CD4-positive, alpha-beta T cell treated with Interleukin-1 beta for 1 hour (primary cell): Measurements from ENCODE around the gene MAPK8IP3.

Experiments
- DNase-seq, 2 donors: peaks; one replicate each; pipeline ENCODE4 v3.0.0-alpha.2; 2020 to 2022

Gene MAPK8IP3

DNA sequence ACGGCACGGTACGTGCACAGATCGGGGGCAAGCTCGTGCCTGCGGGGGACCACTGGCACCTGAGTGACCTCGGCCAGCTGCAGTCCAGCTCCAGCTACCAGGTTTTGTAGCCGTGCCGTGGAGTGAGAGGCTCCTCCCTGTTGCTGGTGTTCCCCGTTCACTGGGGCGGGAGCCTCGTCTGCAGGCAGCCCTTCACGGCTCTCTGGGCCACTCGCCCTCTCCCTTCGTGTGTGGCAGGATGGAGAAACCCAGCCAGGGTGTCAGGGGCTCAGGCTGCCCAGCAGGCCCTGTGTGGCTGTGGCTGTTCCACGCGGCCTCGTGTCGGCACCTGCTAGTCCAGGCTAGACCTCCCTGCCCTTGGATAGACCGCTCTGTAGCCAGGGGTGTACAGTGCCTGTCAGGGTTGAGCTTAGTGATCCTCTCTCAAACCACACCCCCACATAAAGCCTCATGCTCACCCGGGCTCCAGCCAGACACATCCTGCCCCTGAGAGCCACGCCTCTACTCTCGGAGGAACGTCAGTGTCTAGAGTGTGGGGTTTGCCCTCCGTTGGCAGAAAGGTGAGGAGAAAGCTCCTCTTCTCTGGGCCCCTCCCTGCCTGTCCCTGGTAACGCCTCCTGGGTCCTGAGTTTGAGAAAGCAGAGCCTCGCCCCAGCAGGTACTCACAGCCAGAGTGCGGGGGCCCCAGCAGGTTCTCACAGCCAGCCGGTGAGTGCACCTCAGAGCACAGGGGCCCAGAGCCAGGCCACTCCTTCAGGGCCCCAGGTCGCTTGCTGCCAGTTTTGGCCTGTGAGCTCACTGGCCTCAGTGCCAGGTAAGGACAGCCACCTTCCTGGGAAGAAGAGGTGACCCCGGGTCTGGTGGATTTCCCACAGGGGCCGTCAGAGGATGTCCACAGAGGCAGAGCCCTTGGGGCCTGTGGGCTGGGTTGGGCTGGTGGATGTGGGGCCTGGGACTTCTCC lies 37.7 kb downstream of the MAPK8IP3 start:
- no peak for DNase-seq

GRCh38 chr16:1744338-1744840 lies 38.4 kb downstream of the MAPK8IP3 start:
- no peak for DNase-seq

DNA sequence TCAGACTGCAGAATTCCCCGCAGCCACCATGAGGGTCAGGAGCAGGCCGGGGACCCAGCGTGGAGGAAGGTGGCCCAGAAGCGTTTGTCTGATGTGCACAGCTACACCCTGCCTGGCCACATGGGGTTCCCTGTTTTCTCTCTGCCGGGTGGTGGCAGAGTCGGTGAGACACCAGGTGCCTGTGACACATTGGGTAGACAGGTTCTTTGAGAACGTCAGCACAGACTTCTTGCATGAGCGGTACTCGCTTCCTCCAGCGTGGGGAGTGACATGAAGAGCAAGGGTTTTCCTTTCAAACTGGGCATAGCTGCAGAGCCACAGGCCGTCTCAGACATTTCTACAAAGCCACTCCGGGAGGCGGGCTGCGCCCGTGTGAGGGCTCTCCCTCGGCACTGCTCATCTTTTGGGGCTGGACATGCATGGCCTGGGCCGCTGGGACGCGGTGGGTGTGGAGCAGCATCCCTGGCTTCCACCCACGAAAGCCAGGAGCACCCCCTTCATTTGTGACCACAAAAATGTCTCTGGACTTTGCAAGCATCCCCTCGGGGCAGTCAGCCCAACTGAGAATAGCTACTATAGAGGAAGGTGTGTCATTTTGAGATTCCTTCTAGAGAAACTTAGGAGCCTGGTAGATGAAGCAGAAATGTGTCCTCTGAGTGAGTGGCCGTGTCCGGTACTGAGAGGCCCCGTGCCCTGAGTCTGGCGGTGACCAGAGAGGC lies 39.3 kb downstream of the MAPK8IP3 start:
- no peak for DNase-seq

- DNase-seq, result no peak
Observed at GRCh38 chr16:1745900-1746692, 40.1 kb downstream of the MAPK8IP3 start.

DNA sequence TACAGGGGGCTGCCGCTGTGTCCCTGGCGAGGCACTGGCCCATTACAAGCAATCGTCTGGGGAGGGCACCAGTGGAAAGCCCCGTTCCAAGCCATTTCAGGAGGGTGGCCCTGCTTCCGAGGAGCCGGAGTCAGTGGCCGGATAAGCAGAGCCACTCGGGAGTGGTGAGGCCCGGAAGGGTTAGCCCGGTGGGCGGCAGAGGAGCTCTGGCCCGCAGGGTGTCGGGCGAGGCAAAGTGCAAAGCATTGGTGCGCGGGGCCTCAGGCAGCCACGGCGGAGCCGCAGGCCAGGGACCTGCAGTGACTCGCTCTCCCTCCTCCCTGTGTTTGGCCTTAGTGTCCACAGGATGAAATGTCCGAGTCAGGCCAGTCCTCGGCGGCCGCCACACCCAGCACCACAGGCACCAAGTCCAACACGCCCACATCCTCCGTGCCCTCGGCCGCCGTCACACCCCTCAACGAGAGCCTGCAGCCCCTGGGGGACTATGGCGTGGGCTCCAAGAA lies 40.7 kb downstream of the MAPK8IP3 start:
- no peak for DNase-seq

- no peak for DNase-seq
Observed at GRCh38 chr16:1747934-1748333, 41.9 kb downstream of the MAPK8IP3 start.

DNA sequence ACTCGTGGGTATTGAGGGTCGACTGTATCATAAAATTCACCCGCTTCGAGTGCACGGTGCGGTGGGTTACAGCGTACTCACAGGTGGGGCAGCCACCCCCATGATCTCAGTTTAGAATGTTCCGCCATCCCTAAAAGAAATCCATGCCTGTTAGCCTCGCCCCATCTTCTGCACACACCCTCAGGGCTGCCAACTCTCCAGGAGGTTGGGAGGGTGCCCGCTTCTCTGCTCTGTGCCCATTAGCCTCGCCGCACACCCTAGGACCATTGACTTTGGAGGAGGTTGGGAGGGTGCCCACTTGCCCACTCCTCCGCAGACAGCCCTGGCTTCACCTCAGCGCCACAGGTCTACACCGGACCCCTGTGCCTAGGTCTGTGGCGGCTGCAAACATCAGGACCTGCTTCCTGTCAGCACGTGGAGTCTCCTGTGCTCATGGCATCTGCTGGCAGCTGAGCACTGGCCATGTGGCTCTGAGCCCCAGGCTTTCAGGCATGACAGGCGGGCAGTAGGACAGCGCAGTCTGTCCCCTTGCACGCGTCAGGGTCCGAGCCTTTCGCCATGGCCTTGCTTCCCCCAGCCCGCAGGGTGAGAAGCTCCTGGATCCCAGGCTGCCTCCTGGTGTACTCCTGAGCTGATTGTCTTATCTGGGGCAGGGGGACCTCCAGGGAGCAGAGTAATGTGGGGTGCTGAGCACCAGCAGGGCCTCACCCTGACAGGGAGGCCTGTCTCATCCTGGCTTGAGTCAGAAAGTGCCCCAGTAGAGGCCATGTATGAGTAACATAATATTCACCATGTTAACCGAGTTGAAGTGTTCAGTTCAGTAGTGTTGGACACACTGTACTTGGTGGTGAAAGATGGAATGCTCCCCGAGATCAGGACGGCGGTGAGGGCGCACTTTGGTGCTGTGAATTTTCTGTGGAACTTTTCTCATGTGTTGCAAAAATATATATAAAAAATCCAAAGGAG lies 43.4 kb downstream of the MAPK8IP3 start:
- DNase-seq, result no peak

DNA sequence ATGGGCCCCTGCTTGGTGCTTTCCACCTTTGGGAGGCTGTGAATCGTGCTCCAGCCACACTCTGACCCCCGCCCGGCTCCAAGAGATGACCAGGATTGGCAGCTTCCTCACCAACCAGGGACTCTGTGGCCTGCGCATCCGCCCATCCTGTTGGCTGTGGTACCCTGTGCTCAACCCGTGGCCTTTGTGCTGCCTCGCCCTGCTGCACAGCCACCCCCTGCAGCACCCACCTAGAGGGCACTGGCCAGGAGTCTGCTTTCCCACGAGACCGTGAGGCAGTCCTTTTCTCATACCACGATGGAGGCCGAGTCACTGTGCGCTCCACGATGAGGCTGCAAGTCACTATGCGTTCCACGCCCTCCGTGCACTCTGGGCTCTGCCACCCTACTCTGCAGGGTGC lies 46.0 kb downstream of the MAPK8IP3 start:
- DNase-seq, result no peak

- no peak for DNase-seq
Observed at GRCh38 chr16:1752853-1753252, 46.9 kb downstream of the MAPK8IP3 start.

DNA sequence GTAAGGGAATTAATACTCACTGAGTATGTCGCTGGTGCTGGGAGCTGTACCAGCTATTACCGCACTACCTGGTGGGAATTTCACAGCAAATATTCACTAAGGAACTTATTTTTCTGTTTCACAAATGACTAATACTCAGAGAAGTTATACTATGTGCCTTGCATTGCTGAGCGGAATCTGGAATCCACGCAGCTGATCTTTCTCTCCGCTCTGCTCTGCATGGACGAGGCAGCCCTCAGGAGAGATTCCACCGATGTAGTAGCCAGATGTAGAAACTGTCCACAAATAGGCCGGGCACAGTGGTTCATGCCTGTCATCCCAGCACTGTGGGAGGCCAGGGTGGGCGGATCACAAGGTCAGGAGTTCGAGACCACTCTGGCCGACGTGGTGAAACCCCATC lies 48.2 kb downstream of the MAPK8IP3 start:
- DNase-seq, result no peak

DNA sequence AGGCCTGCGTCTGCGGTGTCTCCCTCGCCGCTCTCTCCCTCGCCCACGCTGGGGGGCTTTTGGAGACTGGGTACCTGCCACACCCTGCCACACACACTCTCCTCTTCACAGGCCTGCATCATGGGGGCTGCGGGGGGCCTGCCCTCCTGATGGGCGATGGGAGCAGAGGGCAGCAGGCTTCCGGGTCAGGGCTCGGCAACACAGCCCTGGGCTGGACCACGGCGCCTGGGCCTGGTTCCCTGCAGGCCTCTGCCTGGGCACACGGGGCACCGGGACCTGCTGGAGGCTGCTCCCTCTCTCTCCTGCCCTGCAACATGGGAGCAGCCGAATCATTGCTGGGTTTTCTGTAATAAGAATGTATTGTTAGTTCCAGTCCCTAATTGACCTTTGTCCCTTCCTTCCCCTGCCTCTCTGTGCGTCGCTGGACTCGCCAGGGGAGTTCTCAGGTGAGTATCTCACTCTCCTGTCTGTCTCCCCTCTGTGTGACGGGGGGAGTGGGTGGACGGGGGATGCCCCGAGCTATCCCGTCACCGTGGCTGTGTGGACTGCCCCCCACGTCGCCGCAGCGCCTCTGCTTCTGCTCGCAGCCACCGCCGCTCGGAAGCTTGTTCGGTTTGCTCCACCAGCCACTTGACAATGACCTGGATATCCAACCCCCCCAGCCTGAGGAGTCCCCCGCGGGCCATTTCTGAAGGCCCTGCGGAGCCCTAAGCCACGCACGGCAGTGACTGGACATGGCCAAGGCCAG lies 51.9 kb downstream of the MAPK8IP3 start:
- DNase-seq, result no peak

GRCh38 chr16:1758923-1759322 lies 52.9 kb downstream of the MAPK8IP3 start:
- no peak for DNase-seq

- no peak for DNase-seq
Observed at GRCh38 chr16:1759511-1759910, 53.5 kb downstream of the MAPK8IP3 start.

GRCh38 chr16:1760911-1761310 lies 54.9 kb downstream of the MAPK8IP3 start:
- no peak for DNase-seq

GRCh38 chr16:1761751-1762150 lies 55.8 kb downstream of the MAPK8IP3 start:
- DNase-seq, result no peak

DNA sequence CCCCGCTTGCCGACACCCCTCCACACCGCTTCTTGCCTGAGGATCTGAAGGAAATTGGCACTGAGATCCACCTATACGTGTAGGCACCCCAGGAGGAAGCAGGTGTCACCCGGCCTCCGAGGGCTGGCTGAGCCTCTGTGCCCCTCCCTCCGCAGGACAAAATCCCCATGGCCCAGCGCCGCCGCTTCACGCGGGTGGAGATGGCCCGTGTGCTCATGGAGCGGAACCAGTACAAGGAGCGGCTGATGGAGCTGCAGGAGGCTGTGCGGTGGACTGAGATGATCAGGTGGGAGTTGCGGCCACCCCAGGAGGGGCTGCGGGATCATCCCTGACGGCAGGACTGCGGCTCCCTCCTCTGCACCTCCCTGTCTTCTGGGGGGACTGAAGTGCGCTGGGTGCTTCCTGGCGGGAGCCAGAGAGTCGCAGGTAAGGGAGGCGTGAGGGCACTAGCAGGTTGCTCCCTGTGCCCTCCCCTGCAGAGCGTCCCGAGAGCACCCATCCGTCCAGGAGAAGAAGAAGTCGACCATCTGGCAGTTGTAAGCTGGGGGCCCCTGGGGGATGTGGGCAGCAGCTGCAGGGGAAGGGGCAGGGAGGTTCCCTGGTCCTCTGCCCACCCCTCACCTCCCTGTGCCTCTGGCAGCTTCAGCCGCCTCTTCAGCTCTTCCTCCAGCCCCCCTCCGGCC lies 56.3 kb downstream of the MAPK8IP3 start:
- no peak for DNase-seq

DNA sequence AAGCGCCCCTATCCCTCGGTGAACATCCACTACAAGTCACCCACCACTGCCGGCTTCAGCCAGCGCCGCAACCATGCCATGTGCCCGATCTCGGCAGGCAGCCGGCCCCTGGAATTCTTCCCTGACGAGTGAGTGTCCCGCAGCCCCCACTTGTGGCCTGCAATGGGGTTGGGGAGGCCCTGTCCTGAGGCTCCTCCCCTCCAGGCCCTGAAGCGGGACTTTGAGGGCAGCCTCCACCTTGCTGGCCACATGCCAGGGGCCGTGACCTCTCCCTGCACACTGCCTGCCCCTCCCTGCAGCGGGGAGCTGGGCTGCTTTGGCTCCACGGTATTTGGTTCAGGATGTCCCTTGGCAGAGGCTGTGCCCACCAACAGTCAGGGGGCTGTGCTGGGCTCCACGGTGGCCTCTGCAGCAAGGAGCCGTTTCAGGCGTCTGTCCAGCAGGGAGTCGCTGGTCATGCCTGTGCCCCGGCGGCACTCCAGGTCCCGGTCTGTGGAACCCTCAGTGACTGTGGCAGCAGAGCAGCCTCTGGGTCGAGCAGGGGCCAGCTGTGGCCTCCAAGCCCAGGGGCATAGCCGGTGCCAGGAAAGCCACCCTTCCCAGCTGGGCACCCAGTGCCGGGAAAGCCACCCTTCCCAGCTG lies 57.0 kb downstream of the MAPK8IP3 start:
- DNase-seq, result no peak

DNA sequence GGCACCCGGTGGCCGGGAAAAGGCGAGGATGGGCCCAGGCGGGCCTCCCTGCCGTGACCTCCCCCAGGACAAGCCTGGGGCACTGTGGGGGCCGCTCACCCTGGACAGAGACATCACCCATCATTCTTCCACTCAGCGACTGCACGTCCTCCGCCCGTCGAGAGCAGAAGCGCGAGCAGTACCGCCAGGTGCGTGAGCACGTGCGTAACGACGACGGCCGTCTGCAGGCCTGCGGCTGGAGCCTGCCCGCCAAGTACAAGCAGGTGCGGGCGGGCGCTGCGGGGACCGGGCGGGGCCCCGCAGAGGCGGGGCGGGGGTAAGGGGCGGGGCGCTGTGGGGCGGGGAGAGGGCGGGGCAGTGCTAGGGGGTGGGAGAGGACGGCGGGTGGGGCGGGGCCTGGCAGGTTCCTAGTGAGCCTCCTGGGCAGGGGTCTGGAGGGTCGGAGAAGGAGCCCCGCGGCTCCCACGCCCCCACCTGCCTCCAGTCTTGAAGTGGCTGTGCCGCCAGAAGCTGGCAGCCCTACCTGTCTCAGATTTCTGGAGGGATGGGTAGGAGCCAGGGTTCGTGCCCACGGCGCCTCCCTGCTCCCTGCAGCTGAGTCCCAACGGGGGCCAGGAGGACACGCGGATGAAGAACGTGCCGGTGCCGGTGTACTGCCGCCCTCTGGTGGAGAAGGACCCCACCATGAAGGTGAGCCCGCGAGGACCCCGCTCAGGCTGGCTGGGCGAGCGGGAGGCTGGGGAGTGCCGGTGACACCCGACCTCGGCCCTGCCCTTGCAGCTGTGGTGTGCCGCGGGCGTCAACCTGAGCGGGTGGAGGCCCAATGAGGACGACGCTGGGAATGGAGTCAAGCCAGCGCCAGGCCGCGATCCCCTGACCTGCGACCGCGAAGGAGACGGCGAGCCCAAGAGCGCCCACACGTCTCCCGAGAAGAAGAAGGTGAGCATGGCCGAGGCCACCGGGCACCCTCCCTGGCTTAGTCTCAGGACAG lies 57.8 kb downstream of the MAPK8IP3 start:
- DNase-seq, result no peak
